HEK293T (cell line): ENCODE data around the gene PTGES3.

Source experiments
- CTCF ChIA-PET: fragments of 350-600 bp; formaldehyde crosslinking; extraction: SDS; loops from one replicate; lab custom pipeline; 2021; ENCODE audit warnings: antibody characterized with exemption, inconsistent platforms; lab: Yijun Ruan, JAX
- POLR2A ChIA-PET: fragments of 350-600 bp; formaldehyde crosslinking; extraction: SDS; loops from one replicate; lab custom pipeline; 2020; ENCODE audit warnings: antibody characterized with exemption, inconsistent platforms; lab: Yijun Ruan, JAX
- DNase-seq: peaks from one replicate; pipeline ENCODE4 v3.0.0; 2012; ENCODE audit warnings: mixed read lengths; ENCODE audit errors: extremely low spot score
- ARNT ChIP-seq: fragments of 450-650 bp; IDR thresholded peaks from 2 replicates; pipeline ENCODE4 v1.6.1; 2017; ENCODE audit warnings: mild to moderate bottlenecking
- BHLHE40 ChIP-seq: fragments of 450-650 bp; IDR thresholded peaks from 2 replicates; pipeline ENCODE4 v1.6.1; 2016; ENCODE audit warnings: mild to moderate bottlenecking, moderate library complexity, borderline replicate concordance
- CTBP1 ChIP-seq: fragments of 450-650 bp; IDR thresholded peaks from 2 replicates; pipeline ENCODE4 v1.6.1; 2016; ENCODE audit warnings: borderline replicate concordance
- ELF4 ChIP-seq: fragments of 450-650 bp; IDR thresholded peaks from 2 replicates; pipeline ENCODE4 v1.6.1; 2017; ENCODE audit warnings: antibody characterized with exemption
- FOXA1 ChIP-seq: fragments of 450-650 bp; IDR thresholded peaks from 2 replicates; pipeline ENCODE4 v1.6.1; 2016; ENCODE audit warnings: mild to moderate bottlenecking
- FOXK2 ChIP-seq: fragments of 450-650 bp; IDR thresholded peaks from 2 replicates; pipeline ENCODE4 v1.6.1; 2016; ENCODE audit warnings: mild to moderate bottlenecking
- FOXM1 ChIP-seq: fragments of 450-650 bp; IDR thresholded peaks from 2 replicates; pipeline ENCODE4 v1.6.1; 2017; ENCODE audit warnings: mild to moderate bottlenecking, borderline replicate concordance
- HDGF ChIP-seq: fragments of 450-650 bp; IDR thresholded peaks from 2 replicates; pipeline ENCODE4 v1.6.1; 2017; ENCODE audit warnings: antibody characterized with exemption, borderline replicate concordance
- L3MBTL2 ChIP-seq: fragments of 450-650 bp; conservative IDR thresholded peaks from 2 replicates; pipeline ENCODE4 v1.6.1; 2016; ENCODE audit warnings: mild to moderate bottlenecking
- LEF1 ChIP-seq: fragments of 450-650 bp; IDR thresholded peaks from 2 replicates; pipeline ENCODE4 v1.6.1; 2017; ENCODE audit warnings: mild to moderate bottlenecking, borderline replicate concordance
- NFRKB ChIP-seq: fragments of 450-650 bp; IDR thresholded peaks from 2 replicates; pipeline ENCODE4 v1.6.1; 2016; ENCODE audit warnings: mild to moderate bottlenecking, moderate library complexity
- PKNOX1 ChIP-seq: fragments of 450-650 bp; IDR thresholded peaks from 2 replicates; pipeline ENCODE4 v1.6.1; 2016
- SP1 ChIP-seq: fragments of 450-650 bp; IDR thresholded peaks from 2 replicates; pipeline ENCODE4 v1.6.1; 2017
- SUZ12 ChIP-seq: fragments of 450-650 bp; IDR thresholded peaks from 2 replicates; pipeline ENCODE4 v1.6.1; 2016; ENCODE audit warnings: mild to moderate bottlenecking
- TARDBP ChIP-seq: fragments of 450-650 bp; IDR thresholded peaks from 2 replicates; pipeline ENCODE4 v1.6.1; 2016
- ZNF384 ChIP-seq: fragments of 450-650 bp; IDR thresholded peaks from 2 replicates; pipeline ENCODE4 v1.6.1; 2016

PTGES3 gene

GRCh38 chr12:56682323-56682722 is 5.8 kb downstream of the PTGES3 start:
- ChIA-PET POLR2A (interaction anchor here (0.9 to 1.7 kb wide), 5 partner anchors 11 to 46 kb away, joined by 3 to 5 read pairs (median 4); partner anchors contain the start of genes ATP5F1B and NACA), CTCF (interaction anchor here (0.6 kb wide), 1 partner anchor 54 kb away, joined by 5 read pairs; no protein-coding TSS in a partner anchor)
- DNase-seq = no peak
- TF ChIP-seq FOXA1 = no peak
- no peak for TF ChIP-seq NFRKB
- TF ChIP-seq PKNOX1 = no peak
- TF ChIP-seq CTBP1 = no peak
- no peak for TF ChIP-seq ARNT
- no peak for TF ChIP-seq LEF1
- TF ChIP-seq ELF4 = no peak
- TF ChIP-seq TARDBP = no peak
- TF ChIP-seq FOXM1 = no peak
- TF ChIP-seq ZNF384 = no peak
- TF ChIP-seq BHLHE40 = no peak
- no peak for TF ChIP-seq FOXK2
- no peak for TF ChIP-seq SUZ12
- TF ChIP-seq L3MBTL2 = no peak
- no peak for TF ChIP-seq HDGF

- POLR2A ChIA-PET = interaction anchor here (2.8 to 7.8 kb wide), 3 partner anchors 9 to 45 kb away, joined by 9 to 39 read pairs (median 21); partner anchors contain the start of genes ATP5F1B, NACA and PTGES3
- no peak for TF ChIP-seq FOXK2
- TF ChIP-seq TARDBP = no peak
- TF ChIP-seq BHLHE40 = no peak
- TF ChIP-seq CTBP1 = no peak
- TF ChIP-seq FOXM1 = no peak
- no peak for TF ChIP-seq HDGF
- no peak for TF ChIP-seq SUZ12
- TF ChIP-seq FOXA1 = no peak
- no peak for TF ChIP-seq ELF4
- no peak for TF ChIP-seq ARNT
- no peak for TF ChIP-seq SP1
- TF ChIP-seq LEF1 = no peak
- no peak for TF ChIP-seq NFRKB
- no peak for TF ChIP-seq L3MBTL2
- TF ChIP-seq ZNF384 = no peak
- CTCF ChIA-PET = no interaction called here
- DNase-seq = no peak
These were observed 8.1 kb downstream of the PTGES3 start for GRCh38 chr12:56679883-56680575.

GRCh38 chr12:56678852-56679251 is 9.2 kb downstream of the PTGES3 start:
- CTCF ChIA-PET = no interaction called here
- TF ChIP-seq FOXA1 (no peak), LEF1 (no peak), BHLHE40 (no peak), PKNOX1 (no peak), TARDBP (no peak), L3MBTL2 (no peak), FOXM1 (no peak), NFRKB (no peak)
- no peak for DNase-seq
- POLR2A ChIA-PET = interaction anchor here (1.1 to 7.8 kb wide), 4 partner anchors 10 to 47 kb away, joined by 3 to 39 read pairs (median 15); partner anchors contain the start of genes ATP5F1B, NACA and PTGES3

- no peak for DNase-seq
- ChIA-PET POLR2A (interaction anchor here (2.0 to 7.8 kb wide), 4 partner anchors 11 to 48 kb away, joined by 4 to 39 read pairs (median 15); partner anchors contain the start of genes ATP5F1B, NACA and PTGES3), CTCF (interaction anchor here (2.0 kb wide), 1 partner anchor 41 kb away, joined by 6 read pairs; no protein-coding TSS in a partner anchor)
- TF ChIP-seq LEF1 = no peak
- no peak for TF ChIP-seq NFRKB
- TF ChIP-seq PKNOX1 = no peak
- no peak for TF ChIP-seq TARDBP
- TF ChIP-seq BHLHE40 = no peak
These were observed 10.4 kb downstream of the PTGES3 start for GRCh38 chr12:56677680-56678079.

GRCh38 chr12:56676851-56677580 is 11.1 kb downstream of the PTGES3 start:
- ChIA-PET POLR2A (interaction anchor here (2.0 to 7.8 kb wide), 4 partner anchors 12 to 48 kb away, joined by 4 to 39 read pairs (median 15); partner anchors contain the start of genes ATP5F1B, NACA and PTGES3), CTCF (interaction anchor here (2.0 kb wide), 1 partner anchor 40 kb away, joined by 6 read pairs; no protein-coding TSS in a partner anchor)
- no peak for DNase-seq
- no peak for TF ChIP-seq TARDBP
- no peak for TF ChIP-seq ELF4
- no peak for TF ChIP-seq NFRKB
- TF ChIP-seq L3MBTL2 = no peak
- no peak for TF ChIP-seq SUZ12
- TF ChIP-seq ZNF384 = no peak; the same call in none of the 2 replicates
- no peak for TF ChIP-seq PKNOX1
- no peak for TF ChIP-seq LEF1
- no peak for TF ChIP-seq ARNT
- TF ChIP-seq BHLHE40 = no peak
- TF ChIP-seq CTBP1 = no peak
- no peak for TF ChIP-seq FOXA1
- no peak for TF ChIP-seq FOXK2
- no peak for TF ChIP-seq FOXM1
- no peak for TF ChIP-seq HDGF
- TF ChIP-seq SP1 = no peak
